IPS-18a (cell line): Measurements from ENCODE around the gene SEMA4G.
"Not testable (repeated sequence)": the region's sequence is repeated elsewhere in the genome, so short reads cannot be mapped to it uniquely, and the experiment has no call there.

Source experiments
- H3K27ac ChIP-seq: one replicate; pipeline ENCODE4 v1.5.1; 2013; ENCODE audit warnings: low read length
- H3K27me3 ChIP-seq: one replicate; pipeline ENCODE4 v1.6.1; 2013; ENCODE audit warnings: mild to moderate bottlenecking, low read length; ENCODE audit not compliant: control insufficient read depth, insufficient read depth
- H3K36me3 ChIP-seq: one replicate; pipeline ENCODE4 v1.6.1; 2013; ENCODE audit warnings: low read depth, low read length; ENCODE audit not compliant: control insufficient read depth
- H3K4me1 ChIP-seq: one replicate; pipeline ENCODE4 v1.6.1; 2013; ENCODE audit warnings: low read depth, low read length; ENCODE audit not compliant: control insufficient read depth
- H3K4me3 ChIP-seq: one replicate; pipeline ENCODE4 v1.5.1; 2013; ENCODE audit warnings: low read length
- H3K9ac ChIP-seq: one replicate; pipeline ENCODE4 v1.6.1; 2013; ENCODE audit warnings: mild to moderate bottlenecking, low read length, moderate library complexity
- H3K9me3 ChIP-seq: one replicate; pipeline ENCODE4 v1.6.1; 2013; ENCODE audit warnings: low read depth, low read length; ENCODE audit not compliant: control insufficient read depth

Gene SEMA4G

GRCh38 chr10:100972115-100972903, 3.0 kb downstream of the SEMA4G start:
- H3K4me3 ChIP-seq: no peak overlapping the region
- H3K9me3 ChIP-seq: no peaks in the 10 kb centered on the region
- no peak overlapping the region for H3K27ac ChIP-seq
- H3K36me3 ChIP-seq: no peaks in the 10 kb centered on the region
- H3K9ac ChIP-seq: no peak overlapping the region
- peaks cover 5% of the 10 kb centered on the region for H3K27me3 ChIP-seq
- H3K4me1 ChIP-seq: no peaks in the 10 kb centered on the region

- H3K27ac ChIP-seq: no peak overlapping the region
- H3K4me3 ChIP-seq: no peak overlapping the region
- no peaks in the 10 kb centered on the region for H3K36me3 ChIP-seq
- peaks cover 5% of the 10 kb centered on the region for H3K27me3 ChIP-seq
- H3K9me3 ChIP-seq: no peaks in the 10 kb centered on the region
- no peak overlapping the region for H3K9ac ChIP-seq
- no peaks in the 10 kb centered on the region for H3K4me1 ChIP-seq
These were observed 3.7 kb downstream of the SEMA4G start for GRCh38 chr10:100972904-100973535.

- H3K4me1 ChIP-seq, H3K9me3 ChIP-seq, H3K36me3 ChIP-seq, H3K27me3 ChIP-seq, H3K27ac ChIP-seq, H3K4me3 ChIP-seq, H3K9ac ChIP-seq: not testable (repeated sequence)
These were observed 6.1 kb downstream of the SEMA4G start for GRCh38 chr10:100975397-100975796.

GRCh38 chr10:100976906-100977305, 7.6 kb downstream of the SEMA4G start:
- no peak overlapping the region for H3K4me3 ChIP-seq
- H3K9ac ChIP-seq: no peak overlapping the region
- H3K27ac ChIP-seq: no peak overlapping the region
- H3K4me1 ChIP-seq: no peaks in the 10 kb centered on the region
- H3K27me3 ChIP-seq: no peaks in the 10 kb centered on the region
- H3K36me3 ChIP-seq: peaks cover 14% of the 10 kb centered on the region
- no peaks in the 10 kb centered on the region for H3K9me3 ChIP-seq

- Histone ChIP-seq H3K27me3 (no peaks in the 10 kb centered on the region), H3K4me1 (no peaks in the 10 kb centered on the region), H3K4me3 (no peak overlapping the region), H3K9ac (no peak overlapping the region), H3K27ac (no peak overlapping the region), H3K36me3 (peaks cover 18% of the 10 kb centered on the region), H3K9me3 (no peaks in the 10 kb centered on the region)
These were observed 8.1 kb downstream of the SEMA4G start for GRCh38 chr10:100977436-100977835.

GRCh38 chr10:100978121-100978900, 9.0 kb downstream of the SEMA4G start:
- H3K9ac ChIP-seq: no peak overlapping the region
- H3K9me3 ChIP-seq: no peaks in the 10 kb centered on the region
- H3K4me3 ChIP-seq: no peak overlapping the region
- H3K27me3 ChIP-seq: no peaks in the 10 kb centered on the region
- no peak overlapping the region for H3K27ac ChIP-seq
- H3K36me3 ChIP-seq: peaks cover 18% of the 10 kb centered on the region
- H3K4me1 ChIP-seq: no peaks in the 10 kb centered on the region

DNA sequence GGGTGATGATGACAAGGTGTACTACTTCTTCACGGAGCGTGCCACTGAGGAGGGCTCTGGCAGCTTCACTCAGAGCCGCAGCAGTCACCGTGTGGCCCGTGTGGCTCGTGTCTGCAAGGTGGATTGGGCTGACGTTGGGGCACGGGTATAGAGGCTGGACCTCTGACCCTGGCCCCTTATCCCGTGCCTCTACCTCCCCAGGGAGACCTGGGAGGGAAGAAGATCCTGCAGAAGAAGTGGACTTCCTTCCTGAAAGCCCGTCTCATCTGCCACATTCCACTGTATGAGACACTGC, 9.5 kb downstream of the SEMA4G start:
- Histone ChIP-seq H3K4me3 (no peak overlapping the region), H3K27ac (no peak overlapping the region), H3K9ac (no peak overlapping the region), H3K36me3 (peaks cover 18% of the 10 kb centered on the region), H3K4me1 (no peaks in the 10 kb centered on the region), H3K27me3 (no peaks in the 10 kb centered on the region), H3K9me3 (no peaks in the 10 kb centered on the region)

DNA sequence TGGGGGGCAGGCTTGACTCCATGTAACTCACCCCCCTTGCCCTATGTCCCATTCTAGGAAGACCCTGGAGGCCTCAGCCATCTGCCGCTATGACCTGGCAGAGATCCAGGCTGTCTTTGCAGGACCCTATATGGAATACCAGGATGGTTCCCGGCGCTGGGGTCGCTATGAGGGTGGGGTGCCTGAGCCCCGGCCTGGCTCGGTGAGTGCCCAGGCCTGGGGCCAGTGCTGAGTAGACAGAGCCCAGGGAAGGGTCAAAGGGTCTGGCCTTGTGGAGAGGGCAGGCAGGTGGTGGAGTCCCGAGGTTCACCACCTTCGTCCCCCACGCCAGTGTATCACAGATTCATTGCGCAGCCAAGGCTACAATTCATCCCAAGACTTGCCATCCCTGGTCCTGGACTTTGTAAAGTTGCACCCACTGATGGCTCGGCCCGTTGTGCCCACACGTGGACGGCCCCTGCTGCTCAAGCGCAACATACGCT, 10.5 kb downstream of the SEMA4G start:
- Histone ChIP-seq H3K27me3 (no peaks in the 10 kb centered on the region), H3K9me3 (no peaks in the 10 kb centered on the region), H3K36me3 (peaks cover 18% of the 10 kb centered on the region), H3K9ac (no peak overlapping the region), H3K27ac (no peak overlapping the region), H3K4me3 (no peak overlapping the region), H3K4me1 (no peaks in the 10 kb centered on the region)

- H3K9me3 ChIP-seq: no peaks in the 10 kb centered on the region
These were observed 11.0 kb downstream of the SEMA4G start for GRCh38 chr10:100980311-100980710.

DNA sequence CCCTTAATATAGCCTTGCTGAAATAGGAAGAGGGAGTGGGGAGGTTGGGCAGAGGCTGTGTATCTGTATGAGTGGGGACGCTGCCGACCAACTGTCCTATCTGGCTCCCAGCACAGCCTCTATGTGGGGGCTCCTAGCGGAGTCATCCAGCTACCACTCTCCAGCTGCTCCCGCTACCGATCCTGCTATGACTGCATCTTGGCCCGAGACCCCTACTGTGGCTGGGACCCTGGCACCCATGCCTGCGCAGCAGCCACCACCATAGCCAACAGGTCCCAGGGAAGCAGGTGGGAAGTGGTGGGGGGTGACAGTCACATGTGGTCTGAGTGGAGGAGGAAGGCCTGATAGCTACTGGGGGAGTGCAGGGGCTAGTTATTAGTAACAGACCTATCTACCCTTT, 11.4 kb downstream of the SEMA4G start:
- no peak overlapping the region for H3K27ac ChIP-seq
- no peak overlapping the region for H3K9ac ChIP-seq
- no peaks in the 10 kb centered on the region for H3K9me3 ChIP-seq
- no peaks in the 10 kb centered on the region for H3K27me3 ChIP-seq
- H3K4me3 ChIP-seq: no peak overlapping the region
- H3K4me1 ChIP-seq: no peaks in the 10 kb centered on the region
- peaks cover 18% of the 10 kb centered on the region for H3K36me3 ChIP-seq

More at GRCh38 chr10:100980311-100980710, 11.0 kb downstream of the SEMA4G start:
- Histone ChIP-seq H3K4me3 (no peak overlapping the region), H3K4me1 (no peaks in the 10 kb centered on the region), H3K36me3 (peaks cover 18% of the 10 kb centered on the region), H3K9ac (no peak overlapping the region), H3K27me3 (no peaks in the 10 kb centered on the region), H3K27ac (no peak overlapping the region)

DNA sequence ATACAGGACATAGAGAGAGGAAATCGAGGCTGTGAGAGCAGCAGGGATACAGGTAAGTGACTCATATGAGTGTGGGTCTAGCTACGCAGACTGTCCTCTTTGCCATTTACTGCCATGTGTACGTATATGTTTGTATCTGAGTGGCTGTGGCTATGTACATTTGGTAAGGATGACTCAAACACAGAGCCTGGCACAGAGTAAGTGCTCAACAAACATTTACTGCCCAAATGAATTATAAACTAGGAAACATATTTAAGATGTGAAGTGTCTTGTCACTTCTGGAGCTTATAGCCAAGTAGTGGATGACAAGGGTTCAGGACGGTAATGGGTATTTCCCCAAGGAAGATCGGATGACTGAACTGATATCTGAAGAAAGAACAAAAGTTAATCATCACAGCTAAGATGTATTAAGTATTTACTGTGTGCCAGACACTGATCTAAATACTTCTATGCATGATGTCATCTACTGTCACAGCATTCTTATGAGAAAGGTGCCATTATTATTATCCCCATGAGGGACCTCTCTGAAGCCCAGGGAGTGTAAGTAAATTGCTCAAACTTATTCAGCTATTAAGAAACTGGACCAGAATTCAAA, 12.0 kb downstream of the SEMA4G start:
- no peaks in the 10 kb centered on the region for H3K9me3 ChIP-seq
- no peak overlapping the region for H3K27ac ChIP-seq
- H3K4me3 ChIP-seq: no peak overlapping the region
- H3K27me3 ChIP-seq: no peaks in the 10 kb centered on the region
- H3K9ac ChIP-seq: no peak overlapping the region
- peaks cover 18% of the 10 kb centered on the region for H3K36me3 ChIP-seq
- H3K4me1 ChIP-seq: peaks cover under 1% of the 10 kb centered on the region
